Skeletal muscle tissue (tissue), 4 donors: ENCODE measurements around the gene RPS6KB2. TPM values are rescaled to one million over a fixed set of nuclear protein-coding genes. Genes with fewer than 3 reads are reported as not detected.
"Not testable (repeated sequence)": the region's sequence is repeated elsewhere in the genome, so short reads cannot be mapped to it uniquely, and the experiment has no call there.

ENCODE experiments used
- H3K27ac ChIP-seq: one replicate; pipeline ENCODE4 v1.7.0; 2013; ENCODE audit warnings: mild to moderate bottlenecking, low read depth, low read length, inconsistent platforms
- H3K27me3 ChIP-seq, 3 donors: one replicate each; pipeline ENCODE4 v1.7.0; 2013; ENCODE audit warnings: low read length in 3 of 3; ENCODE audit not compliant: control insufficient read depth in 3 of 3, insufficient read depth in 3 of 3
- H3K36me3 ChIP-seq, 3 donors: one replicate each; pipeline ENCODE4 v1.7.0; 2013; ENCODE audit warnings: low read length in 3 of 3; ENCODE audit not compliant: control insufficient read depth in 3 of 3, insufficient read depth in 3 of 3
- H3K4me1 ChIP-seq, 3 donors: one replicate each; pipeline ENCODE4 v1.7.0; 2013; ENCODE audit warnings: low read length in 3 of 3, mild to moderate bottlenecking in 3 of 3; ENCODE audit not compliant: control insufficient read depth in 3 of 3, insufficient read depth in 3 of 3
- H3K4me3 ChIP-seq, 3 donors: one replicate each; pipeline ENCODE4 v1.7.0; 2013; ENCODE audit warnings: low read length in 3 of 3
- H3K9ac ChIP-seq, 3 donors: one replicate each; pipeline ENCODE4 v1.7.0; 2013; ENCODE audit warnings: low read length in 3 of 3, mild to moderate bottlenecking in 3 of 3, moderate library complexity in 2 of 3, low read depth in 1 of 3
- H3K9me3 ChIP-seq, 3 donors: one replicate each; pipeline ENCODE4 v1.7.0; 2013; ENCODE audit warnings: low read length in 3 of 3; ENCODE audit not compliant: control insufficient read depth in 3 of 3
- total RNA-seq: library from RNA; depleted of rRNA; stranded (reverse); fragments of >200 nt; gene quantifications from one replicate; pipeline ENCODE4 v1.2.3, GENCODE V29; 2014
- donor health status: Osteomylitis.

RPS6KB2 gene
- total RNA-seq, 1 donor from 2014 or later: 23.5 TPM

DNA sequence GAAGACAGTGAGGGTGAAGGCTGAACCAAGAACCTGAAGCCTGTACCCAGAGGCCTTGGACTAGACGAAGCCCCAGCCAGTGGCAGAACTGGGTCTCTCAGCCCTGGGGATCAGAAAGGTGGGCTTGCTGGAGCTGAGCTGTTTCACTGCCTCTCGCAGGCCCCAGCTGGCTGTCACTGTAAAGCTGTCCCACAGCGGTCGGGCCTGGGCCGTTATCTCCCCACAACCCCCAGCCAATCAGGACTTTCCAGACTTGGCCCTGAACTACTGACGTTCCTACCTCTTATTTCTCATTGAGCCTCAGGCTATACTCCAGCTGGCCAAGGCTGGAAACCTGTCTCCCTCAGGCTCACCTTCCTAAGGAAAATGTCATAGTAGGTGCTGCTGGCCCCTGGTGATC, 30.8 kb upstream of the RPS6KB2 start:
- no peaks in the 10 kb centered on the region for H3K9me3 ChIP-seq
- no peaks in the 10 kb centered on the region for H3K27me3 ChIP-seq
- peak overlapping the region in 1 of 3 donors; percentile 33 for H3K9ac ChIP-seq
- no peak overlapping the region for H3K4me3 ChIP-seq
- peaks cover 33 to 41% (median 39%) of the 10 kb centered on the region in 3 donors for H3K36me3 ChIP-seq
- no peak overlapping the region for H3K27ac ChIP-seq
- peaks cover 24 to 36% (median 25%) of the 10 kb centered on the region in 3 donors for H3K4me1 ChIP-seq

DNA sequence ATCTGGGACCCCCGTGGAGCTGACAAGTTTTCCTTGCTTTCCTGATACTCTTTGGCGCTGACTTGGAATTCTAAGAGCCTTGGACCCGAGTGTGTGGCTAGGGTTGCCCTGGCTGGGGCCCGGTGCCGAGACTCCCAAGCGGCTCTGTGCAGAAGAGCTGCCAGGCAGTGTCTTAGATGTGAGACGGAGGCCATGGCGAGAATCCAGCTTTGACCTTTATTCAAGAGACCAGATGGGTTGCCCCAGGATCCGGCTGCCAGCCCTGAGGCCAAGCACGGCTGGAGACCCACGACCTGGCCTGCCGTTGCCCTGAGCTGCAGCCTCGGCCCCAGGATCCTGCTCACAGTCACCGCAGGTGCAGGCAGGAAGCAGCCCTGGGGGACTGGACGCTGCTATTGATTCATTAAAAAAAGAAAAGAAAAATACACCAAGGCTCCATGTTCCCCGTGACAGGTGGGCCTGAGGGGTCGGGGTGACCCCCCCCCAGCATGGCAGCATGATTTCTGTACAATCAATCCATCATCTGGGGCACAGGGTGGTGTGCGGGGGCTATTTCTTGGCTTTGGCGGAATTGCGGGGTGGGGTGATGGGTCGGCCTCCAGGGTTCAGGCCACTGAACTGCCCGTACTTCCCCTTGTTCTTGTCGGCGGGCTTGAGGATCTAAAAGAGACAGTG, 30.2 kb upstream of the RPS6KB2 start:
- H3K27ac ChIP-seq: no peak overlapping the region
- no peak overlapping the region for H3K4me3 ChIP-seq
- peak overlapping the region in 1 of 3 donors; percentile 33 for H3K9ac ChIP-seq
- no peaks in the 10 kb centered on the region for H3K9me3 ChIP-seq
- peaks cover 21 to 33% (median 22%) of the 10 kb centered on the region in 3 donors for H3K4me1 ChIP-seq
- no peaks in the 10 kb centered on the region for H3K27me3 ChIP-seq
- peaks cover 33 to 41% (median 39%) of the 10 kb centered on the region in 3 donors for H3K36me3 ChIP-seq

DNA sequence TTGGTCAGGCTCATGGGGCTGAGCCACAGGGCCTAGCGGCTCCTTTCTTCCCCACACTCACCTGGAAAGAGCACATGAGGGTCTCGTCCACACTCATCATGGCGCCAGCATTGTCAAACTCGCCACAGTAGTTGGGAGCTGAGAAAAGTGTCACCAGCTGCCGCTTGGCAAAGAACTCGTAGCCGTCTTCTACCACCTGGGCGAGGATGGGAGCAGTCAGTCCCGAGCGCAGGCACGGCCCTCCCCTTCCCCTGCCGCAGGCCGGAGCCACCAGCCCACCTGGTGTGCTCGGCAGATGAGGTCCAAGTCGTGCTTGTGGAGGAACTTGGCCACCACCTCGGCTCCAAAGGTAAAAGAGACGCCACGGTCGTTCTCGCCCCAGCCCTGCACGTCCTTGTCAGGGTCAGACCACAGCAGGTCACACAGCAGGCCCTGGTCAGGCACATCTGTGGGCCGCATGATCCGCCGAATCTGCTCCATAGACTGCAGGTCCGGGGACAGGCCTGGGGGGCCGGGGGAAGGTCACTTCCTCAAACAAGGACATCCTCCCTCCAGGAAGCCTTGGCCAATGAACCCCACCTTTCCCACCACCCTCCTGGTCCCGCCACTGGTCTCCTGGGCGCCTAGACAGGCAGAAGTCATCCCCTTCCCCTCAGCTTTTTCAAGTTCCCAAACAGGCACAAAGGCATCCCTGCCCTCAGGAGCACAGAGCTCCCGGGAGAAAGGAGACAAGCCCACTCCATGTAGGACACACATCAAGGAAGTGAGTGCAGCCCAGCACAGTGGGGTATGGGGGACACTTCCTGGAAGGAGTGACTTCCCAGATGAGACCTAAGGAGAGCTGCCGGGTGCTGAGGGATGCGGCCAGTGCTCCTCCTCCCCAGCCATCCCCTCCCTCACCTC, 29.4 kb upstream of the RPS6KB2 start:
- H3K27ac ChIP-seq: no peak overlapping the region
- peaks cover 33 to 35% (median 35%) of the 10 kb centered on the region in 3 donors for H3K36me3 ChIP-seq
- H3K4me3 ChIP-seq: no peak overlapping the region
- H3K4me1 ChIP-seq: peaks cover 21 to 33% (median 22%) of the 10 kb centered on the region in 3 donors
- no peaks in the 10 kb centered on the region for H3K9me3 ChIP-seq
- H3K9ac ChIP-seq: peak overlapping the region in 2 of 3 donors; percentile 23 to 33
- no peaks in the 10 kb centered on the region for H3K27me3 ChIP-seq

DNA sequence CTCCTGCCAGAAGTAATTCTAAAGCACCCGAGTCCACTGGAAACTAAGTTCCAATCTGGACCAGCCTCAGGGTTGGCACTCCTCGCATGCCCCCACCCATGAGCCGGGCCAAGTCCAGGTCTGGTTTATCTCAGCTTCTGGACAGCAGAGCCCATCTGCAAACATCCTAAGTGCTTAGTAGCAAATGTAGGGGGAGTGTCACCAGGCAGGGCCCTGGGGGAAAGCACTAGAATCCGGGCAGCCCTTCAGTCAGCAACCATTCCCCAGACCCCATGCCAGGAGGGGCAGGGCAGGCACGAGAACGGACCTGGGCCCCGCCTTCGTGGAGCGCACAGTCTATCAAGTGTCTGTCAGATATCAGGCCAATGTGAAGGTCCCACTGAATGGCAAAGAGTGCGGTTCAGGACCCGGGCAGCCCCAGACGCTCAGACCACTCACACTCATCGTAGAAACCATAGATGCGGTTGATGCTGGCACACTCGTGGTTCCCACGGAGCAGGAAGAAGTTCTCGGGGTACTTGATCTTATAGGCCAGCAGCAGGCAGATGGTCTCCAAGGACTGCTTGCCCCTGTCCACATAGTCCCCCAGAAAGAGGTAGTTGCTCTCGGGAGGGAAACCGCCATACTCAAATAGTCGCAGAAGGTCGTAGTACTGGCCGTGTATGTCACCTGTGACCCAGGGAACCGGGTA, 27.9 kb upstream of the RPS6KB2 start:
- peaks cover 31 to 34% (median 33%) of the 10 kb centered on the region in 3 donors for H3K36me3 ChIP-seq
- peaks cover 21 to 33% (median 22%) of the 10 kb centered on the region in 3 donors for H3K4me1 ChIP-seq
- peak overlapping the region; percentile 94 for H3K27ac ChIP-seq

DNA sequence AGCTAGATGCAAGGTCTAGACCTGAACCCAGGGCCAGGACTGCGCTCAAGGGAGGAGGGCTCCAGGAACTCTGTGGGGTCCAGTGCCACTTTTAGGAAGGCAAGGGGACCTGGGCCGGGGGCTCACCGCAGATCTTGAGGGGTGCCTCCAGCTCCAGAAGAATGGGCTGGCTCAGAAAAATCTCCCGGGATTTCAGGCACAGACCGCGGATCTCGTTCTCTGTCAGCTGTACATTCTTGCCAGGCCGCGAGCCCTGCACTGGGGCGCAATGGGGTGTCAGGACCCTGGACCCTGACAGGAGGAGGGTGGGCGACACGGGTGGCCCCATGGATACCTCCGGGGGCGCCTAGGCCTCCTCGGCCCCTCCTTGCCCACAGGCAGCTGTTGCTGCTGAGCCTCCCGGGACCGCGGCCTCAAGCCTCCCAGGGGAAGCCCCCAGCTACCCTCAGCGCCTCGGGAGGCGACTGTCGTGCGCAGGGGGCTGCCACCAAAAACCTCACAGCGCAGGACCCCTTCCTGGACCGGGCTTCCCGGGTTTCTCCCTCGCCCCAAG, 27.3 kb upstream of the RPS6KB2 start:
- H3K27ac ChIP-seq: peak overlapping the region; percentile 94
- peaks cover 0 to 3% (median 0%) of the 10 kb centered on the region in 3 donors for H3K27me3 ChIP-seq
- H3K4me3 ChIP-seq: peak overlapping the region; percentile 82 to 87 (median 85)
- H3K4me1 ChIP-seq: peaks cover 21 to 33% (median 22%) of the 10 kb centered on the region in 3 donors
- H3K9ac ChIP-seq: peak overlapping the region; percentile 90 to 98 (median 96)
- no peaks in the 10 kb centered on the region for H3K9me3 ChIP-seq
- H3K36me3 ChIP-seq: peaks cover 27 to 33% (median 28%) of the 10 kb centered on the region in 3 donors

More for the DNA sequence above, 27.9 kb upstream of the RPS6KB2 start:
- H3K9me3 ChIP-seq: no peaks in the 10 kb centered on the region
- peak overlapping the region; percentile 90 to 98 (median 96) for H3K9ac ChIP-seq
- H3K27me3 ChIP-seq: peaks cover 0 to 3% (median 0%) of the 10 kb centered on the region in 3 donors
- H3K4me3 ChIP-seq: peak overlapping the region; percentile 82 to 87 (median 85)

DNA sequence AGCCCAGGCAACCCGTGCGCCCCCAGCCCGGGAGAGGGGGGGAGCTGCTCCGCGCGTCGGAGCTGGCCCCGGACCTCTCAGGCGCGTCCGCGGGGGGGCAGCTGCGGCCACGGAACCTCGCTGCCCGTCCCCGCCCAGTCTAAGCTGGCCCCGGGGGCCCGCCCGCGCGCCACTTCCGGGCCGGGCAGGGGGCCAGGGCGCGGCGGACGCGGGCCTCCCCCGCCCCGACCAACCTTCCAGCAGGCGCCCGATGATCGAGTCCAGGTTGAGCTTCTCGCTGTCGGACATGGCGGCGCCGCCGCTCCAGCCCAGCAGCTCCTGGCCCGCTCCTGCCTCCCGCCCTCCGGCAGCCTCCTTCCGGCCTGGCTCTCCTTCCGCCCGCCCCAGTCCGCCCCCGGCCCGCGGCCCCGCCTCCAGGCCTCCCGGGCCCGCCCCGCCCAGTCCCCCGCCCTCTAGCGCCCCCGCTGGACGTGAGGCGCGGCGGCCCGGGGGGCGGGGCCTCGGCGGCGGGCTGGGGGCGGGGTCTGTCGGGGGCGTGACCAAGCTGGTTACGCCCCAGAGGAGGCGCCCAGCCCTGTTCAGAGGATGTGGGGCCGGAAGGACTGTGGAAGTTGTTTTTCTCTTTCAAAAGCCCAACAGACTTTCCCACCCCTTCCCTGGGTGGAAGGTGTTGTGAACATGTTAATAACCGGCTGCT, 26.7 kb upstream of the RPS6KB2 start, which contains the start of gene PPP1CA:
PPP1CA (minus strand) TSS at position 364 of the 697 bp plus-strand sequence; CDS start at position 288, 76 bp downstream.
- peaks cover 25 to 29% (median 25%) of the 10 kb centered on the region in 3 donors for H3K36me3 ChIP-seq
- H3K4me1 ChIP-seq: peaks cover 21 to 33% (median 22%) of the 10 kb centered on the region in 3 donors
- H3K27me3 ChIP-seq: peaks cover 0 to 4% (median 0%) of the 10 kb centered on the region in 3 donors
- H3K27ac ChIP-seq: peak within 1 kb of the TSS; percentile 94
- H3K9me3 ChIP-seq: no peaks in the 10 kb centered on the region
- peak within 1 kb of the TSS; percentile 90 to 98 (median 96) for H3K9ac ChIP-seq
- peak within 1 kb of the TSS; percentile 82 to 87 (median 85) for H3K4me3 ChIP-seq

DNA sequence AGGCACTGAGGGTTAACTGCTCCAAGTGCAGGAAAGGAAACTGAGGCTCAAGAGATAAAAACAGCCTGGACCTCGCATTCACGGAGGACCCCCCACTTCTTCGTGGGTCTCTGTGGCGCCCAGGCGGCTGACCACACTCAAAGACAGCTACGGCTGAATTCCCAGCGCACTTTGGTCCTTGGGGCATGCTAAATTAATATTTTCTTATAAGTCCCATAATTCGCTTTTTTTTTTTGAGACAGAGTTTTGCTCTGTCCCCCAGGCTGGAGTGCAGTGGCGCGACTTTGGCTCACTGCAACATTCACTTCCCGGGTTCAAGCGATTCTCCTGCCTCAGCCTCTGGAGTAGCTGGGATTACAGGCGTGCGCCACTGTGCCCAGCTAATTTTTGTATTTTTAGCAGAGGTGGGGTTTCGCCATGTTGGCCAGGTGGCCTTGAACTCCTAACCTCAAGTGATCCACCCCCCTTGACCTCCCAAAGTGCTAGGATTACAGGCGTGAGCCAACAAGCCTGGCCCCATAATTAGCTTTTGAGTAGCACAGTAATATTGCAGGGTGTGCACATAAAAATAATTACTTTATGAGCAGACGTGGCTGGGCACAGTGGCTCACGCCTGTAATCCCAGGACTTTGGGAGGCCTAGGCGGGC, 26.0 kb upstream of the RPS6KB2 start:
- Histone ChIP-seq H3K9ac (peak overlapping the region; percentile 64 to 77 (median 76)), H3K4me1 (peaks cover 22 to 33% (median 23%) of the 10 kb centered on the region in 3 donors), H3K36me3 (peaks cover 23 to 28% (median 24%) of the 10 kb centered on the region in 3 donors), H3K4me3 (peak overlapping the region; percentile 66 to 82 (median 71)), H3K27ac (peak overlapping the region; percentile 94)
- H3K9me3 ChIP-seq, H3K27me3 ChIP-seq: not testable (repeated sequence)

DNA sequence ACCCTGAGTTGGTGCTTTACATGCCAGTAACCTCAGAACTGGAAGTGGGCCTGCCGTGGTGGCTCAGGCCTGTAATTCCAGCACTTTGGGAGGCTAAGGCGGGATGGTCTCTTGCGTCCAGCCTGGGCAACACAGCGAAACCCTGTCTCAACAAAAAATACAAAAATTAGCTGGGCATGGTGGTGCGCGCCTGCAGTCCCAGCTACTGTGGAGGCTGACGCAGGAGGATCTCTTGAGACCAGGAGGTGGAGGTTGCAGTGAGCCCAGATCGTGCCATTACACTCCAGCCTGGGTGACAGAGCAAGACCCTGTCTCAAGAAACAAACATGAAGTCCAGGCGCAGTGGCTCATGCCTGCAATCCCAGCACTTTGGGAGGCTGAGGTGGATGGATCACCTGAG, 25.2 kb upstream of the RPS6KB2 start:
- H3K9ac ChIP-seq, H3K4me3 ChIP-seq, H3K9me3 ChIP-seq, H3K27ac ChIP-seq: not testable (repeated sequence)
- H3K27me3 ChIP-seq: peaks cover 0 to 17% (median 7%) of the 10 kb centered on the region in 3 donors
- H3K4me1 ChIP-seq: peaks cover 22 to 26% (median 24%) of the 10 kb centered on the region in 3 donors
- peaks cover 15 to 20% (median 17%) of the 10 kb centered on the region in 3 donors for H3K36me3 ChIP-seq
